ENCODE measurements around the gene SPART.

DNA sequence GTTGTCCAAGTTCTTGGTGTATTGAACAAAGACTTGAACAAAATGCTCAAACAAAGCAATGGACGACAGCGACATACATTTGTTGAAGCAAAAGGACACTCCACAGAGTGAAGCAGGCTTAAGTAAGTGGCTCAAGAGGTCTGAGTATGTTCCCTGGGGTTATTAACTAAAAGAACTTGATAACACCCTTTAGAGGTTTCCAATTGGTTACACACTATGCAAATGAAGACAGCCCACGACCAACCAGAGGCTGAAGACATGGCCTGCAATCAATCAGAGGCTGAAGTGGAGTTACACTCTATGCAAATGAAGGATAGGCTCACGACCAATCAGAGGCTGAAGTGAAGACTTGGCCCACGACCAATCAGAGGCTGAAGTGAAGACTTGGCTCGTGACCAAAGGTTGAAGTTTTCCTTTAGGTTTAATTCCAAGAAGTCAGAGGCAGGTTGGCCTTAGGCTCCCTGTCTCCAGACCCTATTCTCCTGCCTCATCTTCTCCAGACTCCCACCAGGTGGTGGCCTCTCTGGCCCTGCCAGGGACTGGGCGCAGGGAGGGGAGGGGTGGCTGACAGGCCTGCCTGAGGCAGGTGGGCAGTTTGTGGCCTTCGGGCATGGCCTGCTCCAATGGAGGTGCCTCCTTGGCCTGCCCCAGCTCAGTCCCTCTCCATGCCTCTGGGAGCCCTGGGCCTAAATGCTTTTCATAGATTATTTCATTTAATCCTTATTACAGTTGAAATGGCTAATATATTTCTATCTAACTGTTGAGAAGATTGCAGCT is 86.6 kb downstream of the SPART start:
- TF ChIP-seq, protein P1, sequence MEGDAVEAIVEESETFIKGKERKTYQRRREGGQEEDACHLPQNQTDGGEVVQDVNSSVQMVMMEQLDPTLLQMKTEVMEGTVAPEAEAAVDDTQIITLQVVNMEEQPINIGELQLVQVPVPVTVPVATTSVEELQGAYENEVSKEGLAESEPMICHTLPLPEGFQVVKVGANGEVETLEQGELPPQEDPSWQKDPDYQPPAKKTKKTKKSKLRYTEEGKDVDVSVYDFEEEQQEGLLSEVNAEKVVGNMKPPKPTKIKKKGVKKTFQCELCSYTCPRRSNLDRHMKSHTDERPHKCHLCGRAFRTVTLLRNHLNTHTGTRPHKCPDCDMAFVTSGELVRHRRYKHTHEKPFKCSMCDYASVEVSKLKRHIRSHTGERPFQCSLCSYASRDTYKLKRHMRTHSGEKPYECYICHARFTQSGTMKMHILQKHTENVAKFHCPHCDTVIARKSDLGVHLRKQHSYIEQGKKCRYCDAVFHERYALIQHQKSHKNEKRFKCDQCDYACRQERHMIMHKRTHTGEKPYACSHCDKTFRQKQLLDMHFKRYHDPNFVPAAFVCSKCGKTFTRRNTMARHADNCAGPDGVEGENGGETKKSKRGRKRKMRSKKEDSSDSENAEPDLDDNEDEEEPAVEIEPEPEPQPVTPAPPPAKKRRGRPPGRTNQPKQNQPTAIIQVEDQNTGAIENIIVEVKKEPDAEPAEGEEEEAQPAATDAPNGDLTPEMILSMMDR (conservative IDR thresholded peaks at IDR 0.05; ENCODE audit: low read depth, low read length), result no peak
- no peak for TF ChIP-seq EZH2 (IDR thresholded peaks at IDR 0.05; ENCODE audit: low read length, unreplicated experiment)

Measured in PC-3 (cell line).